ENCODE data around the gene PDSS2.

- TF ChIP-seq, protein P1, sequence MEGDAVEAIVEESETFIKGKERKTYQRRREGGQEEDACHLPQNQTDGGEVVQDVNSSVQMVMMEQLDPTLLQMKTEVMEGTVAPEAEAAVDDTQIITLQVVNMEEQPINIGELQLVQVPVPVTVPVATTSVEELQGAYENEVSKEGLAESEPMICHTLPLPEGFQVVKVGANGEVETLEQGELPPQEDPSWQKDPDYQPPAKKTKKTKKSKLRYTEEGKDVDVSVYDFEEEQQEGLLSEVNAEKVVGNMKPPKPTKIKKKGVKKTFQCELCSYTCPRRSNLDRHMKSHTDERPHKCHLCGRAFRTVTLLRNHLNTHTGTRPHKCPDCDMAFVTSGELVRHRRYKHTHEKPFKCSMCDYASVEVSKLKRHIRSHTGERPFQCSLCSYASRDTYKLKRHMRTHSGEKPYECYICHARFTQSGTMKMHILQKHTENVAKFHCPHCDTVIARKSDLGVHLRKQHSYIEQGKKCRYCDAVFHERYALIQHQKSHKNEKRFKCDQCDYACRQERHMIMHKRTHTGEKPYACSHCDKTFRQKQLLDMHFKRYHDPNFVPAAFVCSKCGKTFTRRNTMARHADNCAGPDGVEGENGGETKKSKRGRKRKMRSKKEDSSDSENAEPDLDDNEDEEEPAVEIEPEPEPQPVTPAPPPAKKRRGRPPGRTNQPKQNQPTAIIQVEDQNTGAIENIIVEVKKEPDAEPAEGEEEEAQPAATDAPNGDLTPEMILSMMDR (IDR thresholded peaks at IDR 0.05) = no peak
- no peak for TF ChIP-seq POLR2AphosphoS5 (IDR thresholded peaks at IDR 0.05)
Measured at GRCh38 chr6:107402533-107402932, 56.8 kb downstream of the PDSS2 start.

All from suprapubic skin (tissue), 3 donors.